Mesenteric fat pad (tissue), 1 donor: ENCODE results near the gene SPSB1. TPM values are rescaled to one million over a fixed set of nuclear protein-coding genes. Genes with fewer than 3 reads are reported as not detected.

Experiments used
- DNase-seq: peaks from one replicate; pipeline ENCODE4 v3.0.0-alpha.2; 2020; ENCODE audit warnings: low spot score
- total RNA-seq: library from RNA; stranded (reverse); fragmentation: NEBNext Ultra II Directional; extraction: Animal tissue kit (Norgen Biotek cat#: 25700); gene quantifications from one replicate; pipeline ENCODE4 v1.2.1, GENCODE V29; 2021
- donor health status: DM: yes; HTN: yes; CAD: no.

The SPSB1 gene
- total RNA-seq, 1 donor from 2014 or later, result 48.8 TPM

DNA sequence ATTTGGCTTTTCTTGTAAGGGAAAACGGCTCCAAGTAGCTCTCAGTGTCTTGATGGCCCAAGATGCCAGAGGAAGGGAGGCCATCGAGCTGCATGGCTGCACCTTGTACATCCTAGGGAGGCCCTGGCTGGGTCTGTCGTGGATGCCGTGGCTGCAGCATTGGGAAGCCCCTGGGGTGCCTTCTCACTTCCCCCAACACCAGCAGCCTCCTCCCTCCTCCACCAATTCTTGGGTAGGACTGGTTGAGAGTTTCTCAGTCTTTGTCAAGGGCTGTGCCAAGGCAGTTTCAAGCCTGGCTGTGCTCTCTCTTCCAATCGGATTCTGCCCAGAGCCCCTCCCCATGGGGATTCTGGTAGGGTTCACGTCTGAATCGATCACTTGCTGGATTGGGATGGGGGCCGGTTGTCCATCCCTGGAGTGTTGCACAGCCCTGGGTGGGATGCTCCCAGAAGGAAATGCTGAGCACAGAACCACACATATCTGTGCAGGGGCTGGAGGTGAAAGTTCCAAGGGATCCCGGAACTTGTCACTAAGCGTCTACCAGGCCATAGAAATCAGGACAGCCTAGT, 14.0 kb upstream of the SPSB1 start:
- no peak for DNase-seq

- no peak for DNase-seq
These were observed 13.4 kb upstream of the SPSB1 start for GRCh38 chr1:9279172-9279840.

DNA sequence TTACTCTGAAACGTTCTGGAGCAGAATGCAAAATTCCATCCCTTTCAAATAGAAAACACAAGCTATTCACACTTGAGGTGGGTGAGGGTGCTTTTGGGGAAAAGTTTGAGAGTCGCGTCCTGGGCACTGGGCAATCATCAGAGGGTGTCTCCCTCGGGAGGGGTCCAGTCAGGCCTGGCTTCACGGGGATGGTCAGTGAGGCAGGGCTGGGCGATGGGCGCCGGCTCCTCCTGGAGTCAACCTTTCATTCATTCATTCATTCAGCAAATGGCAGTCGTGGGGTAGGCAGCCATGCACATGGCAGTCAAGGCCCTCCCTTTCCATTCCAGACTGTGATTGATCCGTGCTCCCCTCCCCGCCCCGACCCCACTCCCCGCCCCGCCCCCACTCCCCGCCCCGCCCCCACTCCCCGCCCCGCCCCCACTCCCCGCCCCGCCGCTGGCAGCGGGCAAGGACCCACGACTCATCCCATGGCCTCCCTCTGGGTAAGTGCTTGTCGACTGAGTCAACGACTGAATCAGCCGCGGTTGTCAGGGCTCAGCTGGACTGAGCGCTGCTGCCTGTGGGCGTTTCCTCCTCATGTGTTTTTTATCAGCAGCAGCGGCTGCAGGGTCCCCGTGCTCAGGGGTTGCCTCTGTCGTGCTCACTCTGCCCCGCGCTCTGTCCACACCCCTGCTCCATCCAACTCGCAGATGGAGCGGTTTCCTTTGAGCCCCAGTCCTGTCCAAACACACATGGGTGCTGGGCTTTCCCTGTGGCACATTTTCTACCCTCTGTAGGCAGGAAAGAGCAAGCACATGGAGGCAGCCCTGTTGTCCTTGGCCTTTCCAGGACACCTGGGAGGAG, 12.5 kb upstream of the SPSB1 start:
- DNase-seq, result no peak

DNA sequence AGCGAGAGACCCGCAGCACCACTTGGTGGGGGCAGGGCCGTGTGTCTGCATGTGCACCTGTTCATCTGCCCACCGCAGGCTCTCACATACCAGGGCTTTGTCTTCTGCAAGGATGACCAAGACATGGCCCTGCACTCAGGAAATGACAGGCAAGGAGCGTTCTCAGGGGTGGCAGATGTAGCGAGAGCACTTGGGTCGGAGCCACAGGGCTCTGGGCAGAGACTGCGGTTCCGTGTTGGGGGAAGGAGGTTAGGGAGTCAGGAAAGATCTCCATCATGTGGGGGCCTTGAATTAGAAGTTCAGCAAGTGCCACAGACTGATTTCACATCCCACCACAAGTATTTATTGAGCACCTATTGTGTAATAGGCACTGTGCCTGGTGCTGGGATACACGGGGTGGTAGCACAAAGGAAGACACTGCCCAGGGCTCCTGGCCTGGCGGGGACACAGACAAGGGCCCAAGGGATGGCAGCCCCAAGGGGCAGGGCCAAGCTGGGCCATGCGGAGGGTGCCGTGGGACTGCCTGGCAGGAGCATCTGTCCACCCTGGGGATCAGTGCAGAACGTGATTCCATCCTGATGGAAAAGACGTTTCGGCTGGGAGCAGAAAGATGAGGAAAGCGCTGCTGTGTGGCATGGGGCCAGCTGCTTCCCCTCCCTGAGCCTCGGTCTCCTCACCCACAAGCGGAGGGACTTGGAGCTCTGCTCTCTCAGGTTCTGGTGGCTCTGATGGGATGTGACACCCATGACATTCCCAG, 11.4 kb upstream of the SPSB1 start:
- no peak for DNase-seq

- no peak for DNase-seq
These were observed 10.6 kb upstream of the SPSB1 start for GRCh38 chr1:9281908-9282695.

DNA sequence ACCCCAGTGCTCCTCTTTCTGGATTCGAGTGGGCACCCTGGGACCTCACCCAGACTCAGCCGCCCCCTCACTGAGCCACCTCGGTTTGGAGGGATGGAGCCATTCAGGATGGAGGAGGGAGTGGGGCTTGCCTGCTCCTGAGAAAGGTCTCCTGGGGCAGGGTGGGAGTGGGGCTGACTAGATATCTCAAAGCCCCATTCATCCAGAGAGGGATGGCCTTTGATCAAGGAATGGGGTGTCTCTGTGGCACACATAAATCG, 10.1 kb upstream of the SPSB1 start:
- no peak for DNase-seq

GRCh38 chr1:9284061-9284460, 8.6 kb upstream of the SPSB1 start:
- no peak for DNase-seq

DNA sequence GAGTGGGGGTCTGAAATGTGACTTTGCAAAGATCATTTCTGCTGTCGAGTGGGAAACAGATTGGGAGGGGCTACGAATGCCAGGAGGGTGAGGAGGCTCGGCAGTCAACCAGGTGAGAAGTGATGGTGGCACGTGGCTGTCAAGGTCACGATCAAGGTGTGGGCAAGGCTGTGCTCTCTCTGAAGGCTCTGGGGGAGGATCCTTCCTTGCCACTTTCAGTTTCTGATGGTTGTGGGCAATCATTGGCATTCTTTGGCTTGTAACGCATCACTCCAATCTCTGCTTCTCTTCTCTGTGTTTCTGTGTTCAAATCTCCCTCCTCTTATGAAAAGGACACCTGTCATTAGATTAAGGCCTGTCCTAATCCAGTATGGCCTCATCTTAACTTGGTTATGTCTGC, 6.1 kb upstream of the SPSB1 start:
- DNase-seq, result no peak

GRCh38 chr1:9289090-9289534, 3.6 kb upstream of the SPSB1 start:
- DNase-seq, result no peak

DNA sequence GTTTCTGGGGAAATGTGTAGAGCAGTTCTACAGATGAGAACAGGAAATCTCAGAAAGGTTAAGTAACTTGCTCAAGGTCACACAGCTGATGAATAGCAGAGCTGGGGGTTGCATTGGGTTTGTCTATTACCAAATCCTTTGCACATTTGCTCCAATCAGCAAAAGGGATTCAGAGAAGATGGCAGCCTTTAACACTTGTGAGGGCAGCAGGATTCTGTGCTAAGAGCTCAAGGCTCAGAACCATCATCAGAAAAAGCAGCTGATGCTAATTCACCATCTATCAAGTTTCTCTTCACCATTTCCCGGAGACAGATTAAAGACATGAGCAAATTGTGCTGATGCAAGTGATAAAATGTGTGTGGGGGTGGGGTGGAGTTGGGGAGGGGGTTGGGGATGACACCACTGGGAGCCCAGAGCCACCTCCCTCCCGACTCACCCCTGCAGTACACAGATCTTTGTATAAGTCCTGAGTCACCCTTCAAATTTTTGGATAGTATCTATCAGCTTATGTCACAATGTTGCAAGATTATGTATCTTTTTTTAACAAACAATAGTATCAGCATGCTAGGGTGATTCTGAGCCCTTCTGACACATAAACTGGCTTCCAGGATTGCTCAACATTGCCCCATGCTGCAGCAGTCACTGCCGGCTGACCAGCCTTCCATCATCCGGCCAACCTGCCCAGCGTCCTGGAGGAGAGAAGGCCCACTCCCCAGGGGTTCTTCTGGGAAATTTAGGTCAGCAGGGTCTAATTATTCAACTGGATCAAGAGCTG, 2.8 kb upstream of the SPSB1 start:
- no peak for DNase-seq

- no peak for DNase-seq
These were observed 757 bp upstream of the SPSB1 start for GRCh38 chr1:9291914-9292360.

DNA sequence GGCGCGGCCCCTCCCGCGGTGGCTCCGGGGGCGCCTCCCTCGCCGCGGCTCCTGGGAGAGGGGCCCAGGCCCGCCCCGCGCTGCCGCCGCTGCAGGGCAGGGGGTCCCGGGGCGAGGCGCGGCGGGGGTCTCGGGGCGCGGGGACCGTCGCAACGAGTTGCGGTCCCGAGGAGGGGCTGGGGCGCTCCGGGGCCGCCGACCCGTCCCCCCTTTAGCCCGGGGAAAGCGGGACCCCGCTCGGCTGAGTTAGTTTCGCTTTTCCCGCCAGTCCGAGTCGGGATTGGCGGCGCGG, 493 bp downstream of the SPSB1 start:
- no peak for DNase-seq

GRCh38 chr1:9293533-9294404, 1.1 kb downstream of the SPSB1 start:
- no peak for DNase-seq

DNA sequence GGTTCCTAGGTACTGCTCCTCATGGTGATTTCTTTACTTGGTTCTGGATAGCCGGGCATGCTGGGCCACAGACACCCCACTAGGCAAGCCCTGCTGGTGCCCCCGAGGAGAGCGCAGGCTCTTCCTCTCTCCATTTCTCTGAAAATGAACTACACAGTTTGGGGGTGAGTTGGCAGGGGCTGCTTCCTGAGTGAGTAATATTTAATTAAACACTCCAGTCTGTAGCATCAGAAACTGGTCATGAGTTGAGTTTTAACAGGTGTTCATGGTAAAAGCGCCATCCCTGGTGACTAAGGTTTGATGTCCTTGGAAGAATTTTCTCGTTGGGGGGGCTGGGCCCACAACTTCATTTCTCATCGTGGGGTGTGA, 1.7 kb downstream of the SPSB1 start:
- DNase-seq, result no peak

- no peak for DNase-seq
These were observed 2.4 kb downstream of the SPSB1 start for GRCh38 chr1:9294910-9295636.

GRCh38 chr1:9295884-9296283, 3.2 kb downstream of the SPSB1 start:
- no peak for DNase-seq

DNA sequence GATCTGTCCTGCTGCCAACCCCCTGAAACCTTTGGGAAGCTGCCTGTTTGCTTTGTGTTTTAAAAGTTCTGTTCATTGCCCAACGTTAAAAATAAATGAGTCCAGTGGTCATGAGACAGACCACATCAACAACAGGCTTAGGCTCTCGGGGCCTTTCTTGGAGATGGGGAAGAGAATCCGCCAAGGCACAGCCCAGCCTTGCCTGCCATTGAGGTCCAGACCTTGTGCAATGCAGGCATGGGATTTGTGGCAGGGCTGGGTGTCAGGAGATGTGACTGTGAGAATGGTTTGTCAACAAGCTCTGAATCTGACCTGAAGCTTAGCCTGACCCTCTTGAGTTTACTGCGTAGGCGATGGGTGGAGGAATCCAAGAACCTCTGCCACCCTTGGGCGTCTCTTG, 4.2 kb downstream of the SPSB1 start:
- DNase-seq, result no peak

- no peak for DNase-seq
These were observed 5.1 kb downstream of the SPSB1 start for GRCh38 chr1:9297831-9298230.

DNA sequence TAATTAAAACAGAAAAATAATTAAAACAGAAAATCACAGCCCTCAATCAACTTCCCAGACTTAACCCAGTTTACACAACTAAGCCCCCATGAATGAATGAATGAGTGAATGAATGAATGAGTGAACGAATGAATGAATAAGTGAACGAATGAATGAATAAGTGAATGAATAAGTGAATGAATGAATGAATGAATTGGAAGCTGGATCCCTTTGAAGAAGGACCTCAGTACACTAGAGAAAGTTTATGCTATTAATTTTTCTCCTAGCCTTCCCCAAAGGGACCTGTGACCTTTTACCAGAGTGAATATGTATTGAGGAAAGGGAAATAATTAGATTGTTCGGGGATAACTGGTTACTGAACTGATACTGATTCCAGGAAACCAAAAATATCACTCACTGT, 5.6 kb downstream of the SPSB1 start:
- no peak for DNase-seq
